Testis (tissue), 2 donors: ENCODE results near the gene LRRC4C.

Source experiments
- POLR2A ChIP-seq: fragments of 450-650 bp; IDR thresholded peaks from one replicate; pipeline ENCODE4 v1.6.1; 2017; ENCODE audit warnings: antibody characterized with exemption, mild to moderate bottlenecking, moderate library complexity
- TF ChIP-seq, protein P1 (sequence below), 3 experiments: fragments of 450-650 bp in 2 of 3; fragments of 200-600 bp in 1 of 3; sonication (generic) in 1 of 3; IDR thresholded peaks; one replicate each; pipeline ENCODE4 v1.5.1; 2016 to 2019; ENCODE audit warnings: antibody characterized with exemption in 3 of 3, mild to moderate bottlenecking in 2 of 3, moderate library complexity in 1 of 3

DNA sequence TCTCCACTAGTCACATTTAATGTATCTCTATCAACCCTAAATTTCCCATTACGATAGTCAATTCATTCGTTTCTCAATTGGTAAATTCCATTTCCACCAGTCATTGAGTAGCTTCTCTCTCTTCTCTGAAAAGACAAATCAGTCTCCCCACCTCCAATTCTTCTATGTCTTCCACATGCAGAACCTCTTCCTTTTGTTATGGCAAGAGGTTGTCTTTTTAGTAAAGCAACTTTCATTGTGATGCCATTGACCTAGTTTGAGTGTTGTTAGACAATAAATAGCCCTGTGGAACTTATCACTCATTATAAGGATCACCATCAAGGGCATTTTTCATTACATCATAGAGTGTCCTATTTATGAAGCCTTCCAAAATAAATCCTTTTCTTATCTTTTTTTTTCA is 340.9 kb downstream of the LRRC4C start:
- TF ChIP-seq, protein P1, sequence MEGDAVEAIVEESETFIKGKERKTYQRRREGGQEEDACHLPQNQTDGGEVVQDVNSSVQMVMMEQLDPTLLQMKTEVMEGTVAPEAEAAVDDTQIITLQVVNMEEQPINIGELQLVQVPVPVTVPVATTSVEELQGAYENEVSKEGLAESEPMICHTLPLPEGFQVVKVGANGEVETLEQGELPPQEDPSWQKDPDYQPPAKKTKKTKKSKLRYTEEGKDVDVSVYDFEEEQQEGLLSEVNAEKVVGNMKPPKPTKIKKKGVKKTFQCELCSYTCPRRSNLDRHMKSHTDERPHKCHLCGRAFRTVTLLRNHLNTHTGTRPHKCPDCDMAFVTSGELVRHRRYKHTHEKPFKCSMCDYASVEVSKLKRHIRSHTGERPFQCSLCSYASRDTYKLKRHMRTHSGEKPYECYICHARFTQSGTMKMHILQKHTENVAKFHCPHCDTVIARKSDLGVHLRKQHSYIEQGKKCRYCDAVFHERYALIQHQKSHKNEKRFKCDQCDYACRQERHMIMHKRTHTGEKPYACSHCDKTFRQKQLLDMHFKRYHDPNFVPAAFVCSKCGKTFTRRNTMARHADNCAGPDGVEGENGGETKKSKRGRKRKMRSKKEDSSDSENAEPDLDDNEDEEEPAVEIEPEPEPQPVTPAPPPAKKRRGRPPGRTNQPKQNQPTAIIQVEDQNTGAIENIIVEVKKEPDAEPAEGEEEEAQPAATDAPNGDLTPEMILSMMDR (IDR thresholded peaks at IDR 0.05) = no peak
- no peak for TF ChIP-seq POLR2A
